ENCODE data around the gene RAB28. TPM values are rescaled to one million over a fixed set of nuclear protein-coding genes. Genes with fewer than 3 reads are reported as not detected.

Gene RAB28
- total RNA-seq, 1 experiment from 2014 or later: 19.8 TPM

DNA sequence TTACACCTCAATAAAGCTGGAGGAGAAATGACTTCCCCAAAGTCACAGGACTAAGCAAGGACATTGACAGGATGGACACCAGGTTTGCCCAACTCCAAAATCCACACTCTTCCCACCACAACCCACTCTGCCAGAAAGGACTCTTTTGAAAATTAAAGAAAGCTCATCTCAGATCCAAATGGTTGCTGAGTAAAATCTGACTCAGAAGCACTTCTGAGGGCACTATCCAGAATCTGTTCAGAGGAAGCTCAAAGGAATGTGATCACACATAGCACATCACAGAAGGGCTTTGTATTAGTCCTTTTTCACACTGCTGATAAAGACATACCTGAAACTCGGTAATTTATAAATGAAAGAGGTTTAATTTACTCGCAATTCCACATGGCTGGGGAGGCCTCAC is 155.5 kb downstream of the RAB28 start:
- H3K23ac ChIP-seq (ENCODE audit: insufficient read length, low read depth, low read length): no peak overlapping the region
- no CpG with 5 or more reads among the region's 2 CpGs for WGBS (ENCODE audit: extremely low coverage, insufficient read length, low lambda C conversion rate)
- TF ChIP-seq CTCF (conservative IDR thresholded peaks at IDR 0.05): no peak
- no peak overlapping the region for H4K8ac ChIP-seq (replicated peaks; ENCODE audit: insufficient read length, low read depth, low read length)
- no peaks in the 10 kb centered on the region for H3K9me3 ChIP-seq (ENCODE audit: control insufficient read depth, low read depth, low read length)
- H4K5ac ChIP-seq (ENCODE audit: insufficient read length, low read depth, low read length): no peak overlapping the region
- peaks cover 0 to 3% of the 10 kb centered on the region in 2 experiments; a peak in 1 of 5 replicates for H3K9me3 Mint-ChIP-seq
- H3K27ac Mint-ChIP-seq: no peak overlapping the region
- H2BK20ac ChIP-seq (ENCODE audit: low read depth, low read length, poor library complexity, severe bottlenecking): no peak overlapping the region
- no peak for DNase-seq
- H2AK5ac ChIP-seq (ENCODE audit: insufficient read length, low read length): no peak overlapping the region
- no peak overlapping the region for H3K56ac ChIP-seq (ENCODE audit: insufficient read length, low read depth, low read length)
- no peak overlapping the region for H4K91ac ChIP-seq (ENCODE audit: insufficient read length, low read depth, low read length)
- no peak overlapping the region for H3T11ph ChIP-seq (ENCODE audit: low read length)
- no peak overlapping the region for H3K9ac ChIP-seq (ENCODE audit: extremely low read depth, insufficient read length, low read length)
- H2BK120ac ChIP-seq (ENCODE audit: low read depth, low read length, poor library complexity, severe bottlenecking): no peak overlapping the region
- no peak overlapping the region for H2AFZ ChIP-seq (ENCODE audit: low read length)
- no peaks in the 10 kb centered on the region for H3K79me2 ChIP-seq (ENCODE audit: insufficient read depth, low read length)
- no peak overlapping the region for H2BK12ac ChIP-seq (ENCODE audit: insufficient read length, low read depth, low read length)
- no peaks in the 10 kb centered on the region for H3K79me1 ChIP-seq (ENCODE audit: insufficient read depth, low read depth, low read length, poor library complexity, severe bottlenecking)
- H2BK5ac ChIP-seq (ENCODE audit: insufficient read length, low read length): no peak overlapping the region
- H3K4me2 ChIP-seq (ENCODE audit: insufficient read depth, insufficient read length, low read length): no peak overlapping the region
- H3K18ac ChIP-seq (ENCODE audit: insufficient read length, low read depth, low read length): no peak overlapping the region
- no peak overlapping the region for H2BK15ac ChIP-seq (ENCODE audit: low read depth, low read length)
- H3K27me3 Mint-ChIP-seq (ENCODE audit: low read depth): no peaks in the 10 kb centered on the region
- H3K36me3 Mint-ChIP-seq (ENCODE audit: insufficient read depth in 1 of 3, low read depth in 3 of 3): peaks cover 0 to 3% (median 0%) of the 10 kb centered on the region in 3 experiments; a peak in 1 of 7 replicates
- H3K4me1 ChIP-seq (ENCODE audit: insufficient read depth, low read length): peaks cover 6% of the 10 kb centered on the region; the same call in 1 of the 2 replicates
- H3K23me2 ChIP-seq (ENCODE audit: insufficient read length, low read depth, low read length, poor library complexity, severe bottlenecking): no peaks in the 10 kb centered on the region
- no peaks in the 10 kb centered on the region for H3K27me3 ChIP-seq (ENCODE audit: insufficient read depth, low read length)
- H3K14ac ChIP-seq (ENCODE audit: insufficient read depth, low read length): no peak overlapping the region
- H3K27ac ChIP-seq (ENCODE audit: insufficient read length, low read depth, low read length): no peak overlapping the region
- peaks cover 20 to 24% of the 10 kb centered on the region in 2 experiments for H3K4me1 Mint-ChIP-seq
- H3K4ac ChIP-seq (ENCODE audit: low read depth, low read length): no peak overlapping the region
- no peaks in the 10 kb centered on the region for H4K20me1 ChIP-seq (ENCODE audit: control insufficient read depth, insufficient read depth, insufficient read length)
- H3K4me3 Mint-ChIP-seq: no peak overlapping the region
